LNCaP clone FGC (cell line): ENCODE data around the gene GPR55.

ENCODE experiments used
- DNase-seq: peaks from one replicate; pipeline ENCODE4 v3.0.0-alpha.2; 2011; ENCODE audit warnings: low read depth
- H3K4me3 ChIP-seq: 2 replicates; pipeline ENCODE4 v1.5.1; 2011; ENCODE audit warnings: mild to moderate bottlenecking, low read depth, low read length, control low read depth
- TF ChIP-seq, protein P1 (sequence below): IDR thresholded peaks from 2 replicates; pipeline ENCODE4 v1.5.1; 2012; ENCODE audit warnings: mild to moderate bottlenecking; ENCODE audit not compliant: control insufficient read depth, insufficient read depth; ENCODE audit errors: extremely low read depth

The GPR55 gene

DNA sequence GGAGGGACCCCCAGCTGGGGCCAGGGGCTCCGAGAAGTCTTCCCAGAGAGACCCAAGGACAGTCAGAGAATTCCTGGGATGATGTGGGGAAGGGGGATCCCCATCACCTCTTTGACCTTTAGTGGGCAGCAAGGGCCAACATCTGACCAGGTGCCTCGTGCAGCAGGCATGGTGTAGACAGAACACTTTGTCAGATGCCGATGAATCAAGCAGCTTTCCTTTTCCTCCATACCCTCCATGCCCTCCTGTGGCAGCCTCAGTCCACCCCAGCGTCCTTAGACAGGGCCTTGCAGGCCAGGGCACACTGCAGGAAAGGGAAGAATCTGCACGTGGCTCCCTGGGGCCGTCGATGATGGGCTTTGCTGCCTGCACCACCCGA, 26.3 kb downstream of the GPR55 start:
- DNase-seq = no peak
- no peak overlapping the region for H3K4me3 ChIP-seq
- TF ChIP-seq, protein P1, sequence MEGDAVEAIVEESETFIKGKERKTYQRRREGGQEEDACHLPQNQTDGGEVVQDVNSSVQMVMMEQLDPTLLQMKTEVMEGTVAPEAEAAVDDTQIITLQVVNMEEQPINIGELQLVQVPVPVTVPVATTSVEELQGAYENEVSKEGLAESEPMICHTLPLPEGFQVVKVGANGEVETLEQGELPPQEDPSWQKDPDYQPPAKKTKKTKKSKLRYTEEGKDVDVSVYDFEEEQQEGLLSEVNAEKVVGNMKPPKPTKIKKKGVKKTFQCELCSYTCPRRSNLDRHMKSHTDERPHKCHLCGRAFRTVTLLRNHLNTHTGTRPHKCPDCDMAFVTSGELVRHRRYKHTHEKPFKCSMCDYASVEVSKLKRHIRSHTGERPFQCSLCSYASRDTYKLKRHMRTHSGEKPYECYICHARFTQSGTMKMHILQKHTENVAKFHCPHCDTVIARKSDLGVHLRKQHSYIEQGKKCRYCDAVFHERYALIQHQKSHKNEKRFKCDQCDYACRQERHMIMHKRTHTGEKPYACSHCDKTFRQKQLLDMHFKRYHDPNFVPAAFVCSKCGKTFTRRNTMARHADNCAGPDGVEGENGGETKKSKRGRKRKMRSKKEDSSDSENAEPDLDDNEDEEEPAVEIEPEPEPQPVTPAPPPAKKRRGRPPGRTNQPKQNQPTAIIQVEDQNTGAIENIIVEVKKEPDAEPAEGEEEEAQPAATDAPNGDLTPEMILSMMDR = no peak

- no peak overlapping the region for H3K4me3 ChIP-seq
- TF ChIP-seq, protein P1 = no peak
- DNase-seq = no peak
Observed at GRCh38 chr2:230898016-230898712, 26.9 kb downstream of the GPR55 start.

GRCh38 chr2:230896346-230897115, 28.5 kb downstream of the GPR55 start:
- no peak for DNase-seq
- no peak overlapping the region for H3K4me3 ChIP-seq
- TF ChIP-seq, protein P1 = no peak

DNA sequence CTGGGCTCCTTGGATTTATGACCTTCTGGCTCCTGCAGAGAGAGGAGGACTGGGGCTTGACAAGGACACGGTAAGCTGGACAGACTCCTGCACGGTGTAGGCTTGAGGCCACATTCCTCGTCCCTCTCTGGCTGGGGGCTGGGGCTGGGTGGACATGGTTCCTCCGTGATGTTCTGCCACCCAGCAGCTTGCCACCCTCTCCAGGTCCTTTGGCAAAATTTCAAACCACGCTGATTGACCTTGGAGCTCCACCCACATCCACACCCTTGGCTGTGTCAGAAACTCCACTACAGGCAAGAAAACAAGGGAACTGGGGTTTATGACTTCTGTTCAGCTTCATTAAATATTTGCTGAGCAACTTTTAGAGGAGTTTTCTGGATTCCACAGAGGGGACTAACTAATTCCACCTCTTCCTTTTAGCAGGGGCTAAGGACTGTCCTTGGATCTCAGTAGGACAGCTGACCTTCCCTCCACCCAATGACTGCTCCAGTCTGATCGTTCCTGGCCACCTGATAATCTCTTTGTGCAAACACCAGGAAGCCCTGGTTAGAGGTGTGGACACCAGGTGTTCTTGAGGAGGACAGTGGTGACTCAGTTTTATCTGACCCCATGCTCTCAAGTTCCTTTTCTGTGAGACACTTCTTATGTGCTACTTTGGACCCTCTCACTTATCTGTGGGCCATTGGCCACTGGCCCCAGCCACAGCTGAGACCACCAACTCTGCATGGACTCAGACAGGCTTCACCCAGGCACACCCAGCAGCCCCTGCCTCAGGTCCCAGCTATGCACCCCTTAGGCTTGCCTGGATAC, 29.3 kb downstream of the GPR55 start:
- no peak for DNase-seq
- H3K4me3 ChIP-seq = no peak overlapping the region
- TF ChIP-seq, protein P1 = no peak

- H3K4me3 ChIP-seq = no peak overlapping the region
- DNase-seq = no peak
- TF ChIP-seq, protein P1 = no peak
Observed at GRCh38 chr2:230893841-230894781, 30.9 kb downstream of the GPR55 start.

DNA sequence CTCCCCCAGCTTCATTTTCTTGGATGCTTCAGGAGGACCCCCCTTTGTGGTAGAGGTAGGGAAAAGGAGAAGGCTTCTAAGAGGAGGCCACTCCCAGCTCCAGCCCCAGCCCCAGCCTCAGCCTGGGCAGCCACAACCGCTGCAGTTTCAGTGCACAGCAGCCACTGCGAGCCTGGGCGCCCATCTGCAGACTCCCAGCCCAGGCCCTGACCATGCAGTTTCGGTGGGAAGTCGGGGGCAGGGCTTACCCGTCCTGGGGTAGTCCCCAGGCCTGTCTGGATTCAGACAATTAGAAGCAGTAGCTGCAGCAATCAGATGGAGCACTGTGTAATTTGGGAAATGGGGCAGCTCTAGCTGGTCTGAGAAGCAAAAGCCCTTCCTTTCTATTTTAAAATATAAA, 31.7 kb downstream of the GPR55 start:
- DNase-seq = no peak
- TF ChIP-seq, protein P1 = no peak
- H3K4me3 ChIP-seq = no peak overlapping the region
